ENCODE measurements around the gene PLCH1. TPM values are rescaled to one million over a fixed set of nuclear protein-coding genes. Genes with fewer than 3 reads are reported as not detected.

The PLCH1 gene
- total and polyA plus RNA-seq, 2 donors (not counting 1 experiment from before 2014, with no cell fraction given): 0.27 TPM; not detected in 1

DNA sequence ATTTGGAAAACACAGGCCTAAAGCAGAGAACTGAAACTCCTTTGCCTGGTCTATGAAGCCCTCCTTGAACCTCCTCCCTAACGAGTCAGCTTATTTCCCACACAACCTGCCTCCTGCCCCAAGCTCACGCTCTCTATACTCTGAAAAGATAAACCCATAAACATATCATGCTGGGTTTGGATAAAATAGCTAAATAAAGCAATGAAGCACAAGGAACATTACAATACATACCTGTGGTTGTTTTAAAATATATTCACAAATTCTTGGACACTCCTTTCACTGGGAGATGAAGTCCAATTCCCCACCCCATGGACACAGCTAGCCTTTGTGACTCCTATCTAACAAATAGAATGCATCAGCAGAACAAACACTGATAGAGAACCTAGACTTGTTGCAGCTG, 98.2 kb downstream of the PLCH1 start:
- TF ChIP-seq, protein P1, sequence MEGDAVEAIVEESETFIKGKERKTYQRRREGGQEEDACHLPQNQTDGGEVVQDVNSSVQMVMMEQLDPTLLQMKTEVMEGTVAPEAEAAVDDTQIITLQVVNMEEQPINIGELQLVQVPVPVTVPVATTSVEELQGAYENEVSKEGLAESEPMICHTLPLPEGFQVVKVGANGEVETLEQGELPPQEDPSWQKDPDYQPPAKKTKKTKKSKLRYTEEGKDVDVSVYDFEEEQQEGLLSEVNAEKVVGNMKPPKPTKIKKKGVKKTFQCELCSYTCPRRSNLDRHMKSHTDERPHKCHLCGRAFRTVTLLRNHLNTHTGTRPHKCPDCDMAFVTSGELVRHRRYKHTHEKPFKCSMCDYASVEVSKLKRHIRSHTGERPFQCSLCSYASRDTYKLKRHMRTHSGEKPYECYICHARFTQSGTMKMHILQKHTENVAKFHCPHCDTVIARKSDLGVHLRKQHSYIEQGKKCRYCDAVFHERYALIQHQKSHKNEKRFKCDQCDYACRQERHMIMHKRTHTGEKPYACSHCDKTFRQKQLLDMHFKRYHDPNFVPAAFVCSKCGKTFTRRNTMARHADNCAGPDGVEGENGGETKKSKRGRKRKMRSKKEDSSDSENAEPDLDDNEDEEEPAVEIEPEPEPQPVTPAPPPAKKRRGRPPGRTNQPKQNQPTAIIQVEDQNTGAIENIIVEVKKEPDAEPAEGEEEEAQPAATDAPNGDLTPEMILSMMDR (IDR thresholded peaks at IDR 0.05): no peak
- no peak for TF ChIP-seq EZH2 (IDR thresholded peaks at IDR 0.05; ENCODE audit: borderline replicate concordance, insufficient read depth, low read depth, low read length, poor library complexity, severe bottlenecking)
- no peak for DNase-seq
- Histone ChIP-seq H3K4me1 (ENCODE audit: control insufficient read depth in 2 of 2, insufficient read depth in 2 of 2, low read length in 2 of 2) (no peaks in the 10 kb centered on the region), H3K9me3 (ENCODE audit: control extremely low read depth in 1 of 3, control insufficient read depth in 2 of 3, insufficient read depth in 1 of 3, low read length in 2 of 3) (no peaks in the 10 kb centered on the region), H2AFZ (ENCODE audit: insufficient read depth, low read depth, low read length, poor library complexity, severe bottlenecking) (no peak overlapping the region), H3K27ac (ENCODE audit: low read length in 2 of 2) (no peak overlapping the region), H3K79me2 (ENCODE audit: control insufficient read depth, insufficient read depth, low read length) (no peaks in the 10 kb centered on the region), H3K9ac (ENCODE audit: low read length) (no peak overlapping the region), H3K4me3 (ENCODE audit: control extremely low read depth in 1 of 5, extremely low read depth in 1 of 5, insufficient read depth in 1 of 5, low read depth in 2 of 5, low read length in 4 of 5) (no peak overlapping the region), H4K20me1 (ENCODE audit: control insufficient read depth, insufficient read depth, low read length, poor library complexity, severe bottlenecking) (no peaks in the 10 kb centered on the region), H3K36me3 (replicated peaks in 1 of 2; ENCODE audit: control extremely low read depth in 1 of 2, control insufficient read depth in 1 of 2, extremely low read depth in 1 of 2, insufficient read depth in 2 of 2, low read length in 1 of 2) (no peaks in the 10 kb centered on the region), H3K27me3 (replicated peaks in 1 of 4; ENCODE audit: control extremely low read depth in 1 of 4, control insufficient read depth in 3 of 4, insufficient read depth in 4 of 4, low read length in 3 of 4) (no peaks in the 10 kb centered on the region), H3K4me2 (replicated peaks; ENCODE audit: low read depth, low read length, poor library complexity, severe bottlenecking) (no peak overlapping the region)
- ChIA-PET POLR2A (no interaction called here), CTCF (no interaction called here)
- intact Hi-C loops (cut with micrococcal nuclease): no loop called here
- no peaks in the 10 kb centered on the region for H3K27me3 Mint-ChIP-seq
- no peak for ATAC-seq (ENCODE audit: low read depth)
- no peaks in the 10 kb centered on the region for H3K4me1 Mint-ChIP-seq
- no peak overlapping the region for H3K27ac Mint-ChIP-seq
- no CpG with 5 or more reads among the region's 2 CpGs for WGBS (ENCODE audit: insufficient coverage)
- no peaks in the 10 kb centered on the region for H3K9me3 Mint-ChIP-seq (ENCODE audit: insufficient read depth)
- H3K4me3 Mint-ChIP-seq: no peak overlapping the region

DNA sequence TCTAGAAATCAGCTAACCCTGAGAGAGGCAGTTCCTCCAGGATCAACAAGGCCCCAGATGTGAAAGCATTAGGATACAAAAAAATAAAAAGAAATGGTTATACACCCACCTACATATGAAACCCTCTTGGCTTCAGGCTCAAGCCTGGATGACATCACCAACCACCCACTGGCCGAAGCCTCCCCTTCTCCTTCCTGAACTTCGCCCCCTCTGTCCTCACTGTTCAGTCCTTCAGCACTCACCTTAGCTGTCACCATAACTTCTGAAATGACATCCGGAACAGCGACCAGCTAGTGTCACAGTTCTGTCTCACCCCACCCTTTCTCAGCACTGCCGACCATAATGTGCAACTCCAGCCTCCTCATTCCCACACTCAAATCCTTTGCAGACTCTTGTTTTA, 98.7 kb downstream of the PLCH1 start:
- TF ChIP-seq, protein P1 (IDR thresholded peaks at IDR 0.05): no peak
- no peak for TF ChIP-seq EZH2 (IDR thresholded peaks at IDR 0.05; ENCODE audit: borderline replicate concordance, insufficient read depth, low read depth, low read length, poor library complexity, severe bottlenecking)
- ChIA-PET CTCF (no interaction called here), POLR2A (no interaction called here)
- no peak overlapping the region for H3K27ac ChIP-seq (ENCODE audit: low read length in 2 of 2)
- Mint-ChIP-seq H3K4me3 (no peak overlapping the region), H3K27me3 (no peaks in the 10 kb centered on the region), H3K9me3 (ENCODE audit: insufficient read depth) (no peaks in the 10 kb centered on the region), H3K27ac (no peak overlapping the region), H3K4me1 (no peaks in the 10 kb centered on the region)
- intact Hi-C loops (cut with micrococcal nuclease): no loop called here
- no peaks in the 10 kb centered on the region for H3K4me1 ChIP-seq (ENCODE audit: control insufficient read depth in 2 of 2, insufficient read depth in 2 of 2, low read length in 2 of 2)
- no peaks in the 10 kb centered on the region for H3K27me3 ChIP-seq (replicated peaks in 1 of 4; ENCODE audit: control extremely low read depth in 1 of 4, control insufficient read depth in 3 of 4, insufficient read depth in 4 of 4, low read length in 3 of 4)
- no peak overlapping the region for H3K4me2 ChIP-seq (replicated peaks; ENCODE audit: low read depth, low read length, poor library complexity, severe bottlenecking)
- no peak overlapping the region for H2AFZ ChIP-seq (ENCODE audit: insufficient read depth, low read depth, low read length, poor library complexity, severe bottlenecking)
- H4K20me1 ChIP-seq (ENCODE audit: control insufficient read depth, insufficient read depth, low read length, poor library complexity, severe bottlenecking): no peaks in the 10 kb centered on the region
- no peak overlapping the region for H3K4me3 ChIP-seq (ENCODE audit: control extremely low read depth in 1 of 5, extremely low read depth in 1 of 5, insufficient read depth in 1 of 5, low read depth in 2 of 5, low read length in 4 of 5)
- H3K9me3 ChIP-seq (ENCODE audit: control extremely low read depth in 1 of 3, control insufficient read depth in 2 of 3, insufficient read depth in 1 of 3, low read length in 2 of 3): no peaks in the 10 kb centered on the region
- ATAC-seq (ENCODE audit: low read depth) (no peak), DNase-seq (no peak)
- H3K79me2 ChIP-seq (ENCODE audit: control insufficient read depth, insufficient read depth, low read length): no peaks in the 10 kb centered on the region
- H3K9ac ChIP-seq (ENCODE audit: low read length): no peak overlapping the region
- no peaks in the 10 kb centered on the region for H3K36me3 ChIP-seq (replicated peaks in 1 of 2; ENCODE audit: control extremely low read depth in 1 of 2, control insufficient read depth in 1 of 2, extremely low read depth in 1 of 2, insufficient read depth in 2 of 2, low read length in 1 of 2)
- WGBS (ENCODE audit: insufficient coverage): 100% methylated on average over 4 of the region's 5 CpGs

Data from B cell (primary cell).